Fibroblast of lung (primary cell): ENCODE measurements around the gene YIPF4. TPM values are rescaled to one million over a fixed set of nuclear protein-coding genes. Genes with fewer than 3 reads are reported as not detected.

Source experiments
- DNase-seq, 2 donors: peaks; one replicate each; pipeline versions ENCODE4 v3.0.0 to v3.0.0-alpha.2; 2010; ENCODE audit warnings: low read depth in 2 of 2
- H2AFZ ChIP-seq: 2 replicates; pipeline ENCODE4 v1.5.1; 2012; ENCODE audit warnings: low read length, control low read depth, inconsistent platforms
- H3K27ac ChIP-seq: 2 replicates; pipeline ENCODE4 v1.5.1; 2011; ENCODE audit warnings: low read length, control low read depth; ENCODE audit not compliant: insufficient read depth
- H3K27me3 ChIP-seq: 2 replicates; pipeline ENCODE4 v1.5.1; 2011; ENCODE audit warnings: mild to moderate bottlenecking, low read length; ENCODE audit not compliant: control insufficient read depth, insufficient read depth
- H3K36me3 ChIP-seq: 2 replicates; pipeline ENCODE4 v1.5.1; 2011; ENCODE audit warnings: low read length; ENCODE audit not compliant: control insufficient read depth, insufficient read depth
- H3K4me1 ChIP-seq: 2 replicates; pipeline ENCODE4 v1.5.1; 2011; ENCODE audit warnings: low read length; ENCODE audit not compliant: control insufficient read depth, insufficient read depth; ENCODE audit errors: extremely low read depth
- H3K4me2 ChIP-seq: 2 replicates; pipeline ENCODE4 v1.5.1; 2011; ENCODE audit warnings: low read length, control low read depth; ENCODE audit not compliant: insufficient read depth; ENCODE audit errors: extremely low read depth
- H3K4me3 ChIP-seq, 4 experiments: fragments of 200-600 bp in 1 of 4; sonication (generic) in 1 of 4; replicated peaks in 1 of 4; 2 replicates each; pipeline ENCODE4 v1.5.1; 2011 to 2016; ENCODE audit warnings: low read length in 4 of 4, low read depth in 3 of 4, mild to moderate bottlenecking in 3 of 4, control low read depth in 2 of 4, inconsistent platforms in 1 of 4, mixed read lengths in 1 of 4; ENCODE audit not compliant: insufficient read depth in 1 of 4; ENCODE audit errors: control extremely low read depth in 1 of 4
- H3K79me2 ChIP-seq: 2 replicates; pipeline ENCODE4 v1.5.1; 2012; ENCODE audit warnings: mild to moderate bottlenecking, low read length, inconsistent platforms; ENCODE audit not compliant: control insufficient read depth, insufficient read depth
- H3K9ac ChIP-seq: 2 replicates; pipeline ENCODE4 v1.5.1; 2011; ENCODE audit warnings: mild to moderate bottlenecking, low read length, control low read depth; ENCODE audit not compliant: insufficient read depth
- H3K9me3 ChIP-seq: 2 replicates; pipeline ENCODE4 v1.5.1; 2012; ENCODE audit warnings: low read depth, low read length; ENCODE audit not compliant: control insufficient read depth, insufficient read depth
- H4K20me1 ChIP-seq: 2 replicates; pipeline ENCODE4 v1.5.1; 2011; ENCODE audit warnings: low read length; ENCODE audit not compliant: control insufficient read depth, insufficient read depth; ENCODE audit errors: extremely low read depth
- CTCF ChIP-seq, 2 donors: IDR thresholded peaks in 1 of 2; conservative IDR thresholded peaks in 1 of 2; 1 replicate in 1 of 2; 2 replicates in 1 of 2; pipeline ENCODE4 v1.5.1; 2011 to 2012; ENCODE audit warnings: low read length in 2 of 2, control low read depth in 1 of 2, inconsistent platforms in 1 of 2, low read depth in 1 of 2, mild to moderate bottlenecking in 1 of 2
- EZH2 ChIP-seq: IDR thresholded peaks from 2 replicates; pipeline ENCODE4 v1.5.1; 2012; ENCODE audit warnings: low read length, control low read depth, mild to moderate bottlenecking; ENCODE audit errors: missing control alignments
- polyA plus RNA-seq, 2 donors: library from polyadenylated mRNA; depleted of rRNA in 1 of 2; stranded (reverse) in 1 of 2; unstranded in 1 of 2; fragments of >200 nt; gene quantifications; 2 replicates each; pipeline ENCODE4 v1.2.1, GENCODE V29; 2011 to 2012; ENCODE audit warnings: missing spikeins in 1 of 2
- total RNA-seq: library from RNA; depleted of rRNA; stranded (reverse); fragments of >200 nt; gene quantifications from 2 replicates; pipeline ENCODE4 v1.2.1, GENCODE V29; 2014

The YIPF4 gene
- total and polyA plus RNA-seq, 2 donors (not counting 1 experiment from before 2014, with no cell fraction given): 17.2 to 23.3 TPM

- Histone ChIP-seq H3K27me3 (peaks cover 5% of the 10 kb centered on the region), H3K9ac (no peak within 1 kb of the TSS), H3K36me3 (no peaks in the 10 kb centered on the region), H3K79me2 (no peaks in the 10 kb centered on the region), H2AFZ (no peak within 1 kb of the TSS), H3K4me3 (no peak within 1 kb of the TSS), H3K9me3 (no peaks in the 10 kb centered on the region), H3K4me2 (no peak within 1 kb of the TSS), H3K27ac (no peak within 1 kb of the TSS), H4K20me1 (no peaks in the 10 kb centered on the region), H3K4me1 (no peaks in the 10 kb centered on the region)
- DNase-seq: no peak
- TF ChIP-seq CTCF (conservative IDR thresholded peaks at IDR 0.05 in 1 of 2, IDR thresholded peaks at IDR 0.05 in 1 of 2; ENCODE audit: low read depth in 1 of 2, low read length in 2 of 2): no peak
- TF ChIP-seq EZH2: no peak
Measured at GRCh38 chr2:32264422-32265105, 13.1 kb upstream of the YIPF4 start, which contains the start of gene NLRC4. NLRC4 (minus strand) TSS chr2:32264886; CDS start chr2:32256775, 8,111 bp downstream.

- DNase-seq: no peak
- TF ChIP-seq EZH2 (no peak), CTCF (conservative IDR thresholded peaks at IDR 0.05 in 1 of 2, IDR thresholded peaks at IDR 0.05 in 1 of 2; ENCODE audit: low read depth in 1 of 2, low read length in 2 of 2) (no peak)
- Histone ChIP-seq H3K4me2 (no peak overlapping the region), H3K4me3 (no peak overlapping the region), H4K20me1 (no peaks in the 10 kb centered on the region), H3K27ac (no peak overlapping the region), H3K36me3 (no peaks in the 10 kb centered on the region), H3K9me3 (no peaks in the 10 kb centered on the region), H2AFZ (no peak overlapping the region), H3K4me1 (no peaks in the 10 kb centered on the region), H3K27me3 (no peaks in the 10 kb centered on the region), H3K9ac (no peak overlapping the region), H3K79me2 (no peaks in the 10 kb centered on the region)
Measured at GRCh38 chr2:32271063-32271462, 6.6 kb upstream of the YIPF4 start.

- Histone ChIP-seq H3K9ac (no peak overlapping the region), H3K36me3 (no peaks in the 10 kb centered on the region), H3K79me2 (no peaks in the 10 kb centered on the region), H3K4me1 (peaks cover under 1% of the 10 kb centered on the region), H3K27ac (no peak overlapping the region), H4K20me1 (no peaks in the 10 kb centered on the region), H2AFZ (no peak overlapping the region), H3K4me2 (no peak overlapping the region), H3K27me3 (no peaks in the 10 kb centered on the region), H3K4me3 (no peak overlapping the region), H3K9me3 (no peaks in the 10 kb centered on the region)
- DNase-seq: no peak
- TF ChIP-seq EZH2 (no peak), CTCF (conservative IDR thresholded peaks at IDR 0.05 in 1 of 2, IDR thresholded peaks at IDR 0.05 in 1 of 2; ENCODE audit: low read depth in 1 of 2, low read length in 2 of 2) (no peak)
Measured at GRCh38 chr2:32272279-32272678, 5.4 kb upstream of the YIPF4 start.
